ENCODE measurements around the gene GJB3. TPM values are rescaled to one million over a fixed set of nuclear protein-coding genes. Genes with fewer than 3 reads are reported as not detected.

The GJB3 gene
- total RNA-seq, 1 experiment from 2014 or later, result 74.8 TPM

DNA sequence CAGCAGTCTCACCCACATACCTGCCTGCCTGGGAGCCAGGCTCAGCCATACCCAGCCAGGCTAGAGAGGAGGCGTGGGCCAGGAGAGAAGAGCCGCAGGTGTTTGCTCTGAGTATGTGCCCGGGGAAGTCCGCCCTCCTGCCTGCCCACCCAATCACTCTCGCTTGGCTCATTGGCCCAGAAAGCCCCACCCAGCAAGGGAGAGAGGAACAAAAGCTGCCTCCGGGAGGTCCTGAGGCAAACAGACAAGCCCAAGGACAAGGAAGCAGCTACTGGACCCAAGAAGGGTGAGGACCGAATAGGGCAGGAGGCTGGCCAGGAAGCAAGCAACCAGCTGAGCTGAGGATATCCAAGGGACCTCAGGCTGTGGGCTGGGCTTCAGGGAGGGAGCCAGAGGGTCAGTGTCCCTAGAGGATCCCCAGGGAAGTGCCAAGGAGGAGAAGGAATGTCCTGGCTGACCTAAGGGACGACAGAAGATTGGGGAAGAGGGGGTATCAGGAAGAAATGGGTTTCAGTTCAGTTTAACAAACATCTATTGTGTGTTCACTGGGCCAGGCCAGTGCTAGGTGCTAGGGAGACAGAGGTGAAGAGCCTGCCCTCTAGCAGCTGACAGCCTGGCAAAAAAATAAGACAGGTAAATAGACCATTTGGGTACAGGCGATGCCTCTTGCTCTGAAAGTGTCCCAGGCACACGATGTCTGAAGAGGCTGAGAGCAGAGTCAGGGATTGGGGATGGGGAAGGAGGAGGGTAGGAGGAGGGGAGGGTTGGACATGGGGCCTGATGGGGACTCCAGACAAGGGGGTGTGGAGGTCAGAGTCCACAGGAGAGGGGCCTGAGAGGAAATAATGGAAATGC is 21.3 kb upstream of the GJB3 start, which contains the start of gene GJB4:
Gene GJB4, plus strand, starts transcription at position 238 of the 855 bp plus-strand sequence. CDS start 1,515 bp downstream, outside the sequence.
- peaks cover 21% of the 10 kb centered on the region for H3K4me1 Mint-ChIP-seq (ENCODE audit: insufficient read depth, unreplicated experiment)
- TF ChIP-seq, protein P1, sequence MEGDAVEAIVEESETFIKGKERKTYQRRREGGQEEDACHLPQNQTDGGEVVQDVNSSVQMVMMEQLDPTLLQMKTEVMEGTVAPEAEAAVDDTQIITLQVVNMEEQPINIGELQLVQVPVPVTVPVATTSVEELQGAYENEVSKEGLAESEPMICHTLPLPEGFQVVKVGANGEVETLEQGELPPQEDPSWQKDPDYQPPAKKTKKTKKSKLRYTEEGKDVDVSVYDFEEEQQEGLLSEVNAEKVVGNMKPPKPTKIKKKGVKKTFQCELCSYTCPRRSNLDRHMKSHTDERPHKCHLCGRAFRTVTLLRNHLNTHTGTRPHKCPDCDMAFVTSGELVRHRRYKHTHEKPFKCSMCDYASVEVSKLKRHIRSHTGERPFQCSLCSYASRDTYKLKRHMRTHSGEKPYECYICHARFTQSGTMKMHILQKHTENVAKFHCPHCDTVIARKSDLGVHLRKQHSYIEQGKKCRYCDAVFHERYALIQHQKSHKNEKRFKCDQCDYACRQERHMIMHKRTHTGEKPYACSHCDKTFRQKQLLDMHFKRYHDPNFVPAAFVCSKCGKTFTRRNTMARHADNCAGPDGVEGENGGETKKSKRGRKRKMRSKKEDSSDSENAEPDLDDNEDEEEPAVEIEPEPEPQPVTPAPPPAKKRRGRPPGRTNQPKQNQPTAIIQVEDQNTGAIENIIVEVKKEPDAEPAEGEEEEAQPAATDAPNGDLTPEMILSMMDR (IDR thresholded peaks at IDR 0.05; ENCODE audit: unreplicated experiment), result no peak
- H3K36me3 Mint-ChIP-seq (ENCODE audit: insufficient read depth, unreplicated experiment), result no peaks in the 10 kb centered on the region
- no peak within 1 kb of the TSS for H3K4me3 Mint-ChIP-seq (ENCODE audit: unreplicated experiment)
- DNase-seq (ENCODE audit: unreplicated experiment), result peak; percentile 22
- no peaks in the 10 kb centered on the region for H3K27me3 Mint-ChIP-seq (ENCODE audit: insufficient read depth, unreplicated experiment)
- peak within 1 kb of the TSS; percentile 33 for H3K27ac Mint-ChIP-seq (ENCODE audit: low read depth, unreplicated experiment)
- CTCF ChIA-PET, result interaction anchor here (0.7 to 1.3 kb wide), 2 partner anchors 93 to 1201 kb away, joined by 4 to 6 read pairs; no protein-coding TSS in a partner anchor
- no TSS peak for BruUV-seq (replicated peaks)
- POLR2A ChIA-PET, result no interaction called here
- intact Hi-C loops (cut with micrococcal nuclease), result no loop called here
- no peaks in the 10 kb centered on the region for H3K9me3 Mint-ChIP-seq (ENCODE audit: unreplicated experiment)

DNA sequence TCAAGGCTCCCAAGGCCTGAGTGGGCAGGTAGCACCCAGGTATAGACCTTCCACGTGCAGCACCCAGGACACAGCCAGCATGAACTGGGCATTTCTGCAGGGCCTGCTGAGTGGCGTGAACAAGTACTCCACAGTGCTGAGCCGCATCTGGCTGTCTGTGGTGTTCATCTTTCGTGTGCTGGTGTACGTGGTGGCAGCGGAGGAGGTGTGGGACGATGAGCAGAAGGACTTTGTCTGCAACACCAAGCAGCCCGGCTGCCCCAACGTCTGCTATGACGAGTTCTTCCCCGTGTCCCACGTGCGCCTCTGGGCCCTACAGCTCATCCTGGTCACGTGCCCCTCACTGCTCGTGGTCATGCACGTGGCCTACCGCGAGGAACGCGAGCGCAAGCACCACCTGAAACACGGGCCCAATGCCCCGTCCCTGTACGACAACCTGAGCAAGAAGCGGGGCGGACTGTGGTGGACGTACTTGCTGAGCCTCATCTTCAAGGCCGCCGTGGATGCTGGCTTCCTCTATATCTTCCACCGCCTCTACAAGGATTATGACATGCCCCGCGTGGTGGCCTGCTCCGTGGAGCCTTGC is 19.7 kb upstream of the GJB3 start:
- no peak for DNase-seq (ENCODE audit: unreplicated experiment)
- ChIA-PET POLR2A (no interaction called here), CTCF (interaction anchor here (0.6 to 1.8 kb wide), 3 partner anchors 18 to 25 kb away, joined by 3 to 8 read pairs (median 4); no protein-coding TSS in a partner anchor)
- no peak overlapping the region for H3K4me3 Mint-ChIP-seq (ENCODE audit: unreplicated experiment)
- H3K27ac Mint-ChIP-seq (ENCODE audit: low read depth, unreplicated experiment), result no peak overlapping the region
- peaks cover 21% of the 10 kb centered on the region for H3K4me1 Mint-ChIP-seq (ENCODE audit: insufficient read depth, unreplicated experiment)
- no TSS peak for BruUV-seq (replicated peaks)
- intact Hi-C loops (cut with micrococcal nuclease), result no loop called here
- H3K27me3 Mint-ChIP-seq (ENCODE audit: insufficient read depth, unreplicated experiment), result no peaks in the 10 kb centered on the region
- no peaks in the 10 kb centered on the region for H3K36me3 Mint-ChIP-seq (ENCODE audit: insufficient read depth, unreplicated experiment)
- TF ChIP-seq, protein P1 (IDR thresholded peaks at IDR 0.05; ENCODE audit: unreplicated experiment), result no peak
- H3K9me3 Mint-ChIP-seq (ENCODE audit: unreplicated experiment), result no peaks in the 10 kb centered on the region

DNA sequence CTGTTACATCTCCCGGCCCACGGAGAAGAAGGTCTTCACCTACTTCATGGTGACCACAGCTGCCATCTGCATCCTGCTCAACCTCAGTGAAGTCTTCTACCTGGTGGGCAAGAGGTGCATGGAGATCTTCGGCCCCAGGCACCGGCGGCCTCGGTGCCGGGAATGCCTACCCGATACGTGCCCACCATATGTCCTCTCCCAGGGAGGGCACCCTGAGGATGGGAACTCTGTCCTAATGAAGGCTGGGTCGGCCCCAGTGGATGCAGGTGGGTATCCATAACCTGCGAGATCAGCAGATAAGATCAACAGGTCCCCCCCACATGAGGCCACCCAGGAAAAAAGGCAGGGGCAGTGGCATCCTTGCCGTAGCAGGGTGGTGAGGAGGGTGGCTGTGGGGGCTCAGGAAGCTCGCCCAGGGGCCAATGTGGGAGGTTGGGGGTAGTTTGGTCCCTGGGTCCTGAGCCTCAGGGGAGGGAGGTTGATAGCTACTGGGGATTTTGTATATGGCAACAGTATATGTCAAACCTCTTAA is 19.2 kb upstream of the GJB3 start:
- ChIA-PET CTCF (interaction anchor here (0.6 to 1.8 kb wide), 4 partner anchors 19 to 91 kb away, joined by 3 to 8 read pairs (median 4); no protein-coding TSS in a partner anchor), POLR2A (no interaction called here)

More for the DNA sequence above, 19.2 kb upstream of the GJB3 start:
- peaks cover 21% of the 10 kb centered on the region for H3K4me1 Mint-ChIP-seq (ENCODE audit: insufficient read depth, unreplicated experiment)
- H3K36me3 Mint-ChIP-seq (ENCODE audit: insufficient read depth, unreplicated experiment), result no peaks in the 10 kb centered on the region
- no peak overlapping the region for H3K4me3 Mint-ChIP-seq (ENCODE audit: unreplicated experiment)
- intact Hi-C loops (cut with micrococcal nuclease), result no loop called here
- H3K9me3 Mint-ChIP-seq (ENCODE audit: unreplicated experiment), result no peaks in the 10 kb centered on the region
- TF ChIP-seq, protein P1 (IDR thresholded peaks at IDR 0.05; ENCODE audit: unreplicated experiment), result no peak
- H3K27ac Mint-ChIP-seq (ENCODE audit: low read depth, unreplicated experiment), result peak overlapping the region; percentile 5
- H3K27me3 Mint-ChIP-seq (ENCODE audit: insufficient read depth, unreplicated experiment), result no peaks in the 10 kb centered on the region
- DNase-seq (ENCODE audit: unreplicated experiment), result no peak
- BruUV-seq (replicated peaks), result no TSS peak

Measured in MCF 10A (cell line).